Liver (tissue), 9 donors: Measurements from ENCODE around the gene FZD4. TPM values are rescaled to one million over a fixed set of nuclear protein-coding genes. Genes with fewer than 3 reads are reported as not detected.

ENCODE experiments used
- DNase-seq: peaks from one replicate; pipeline ENCODE4 v3.0.0-alpha.2; 2017; ENCODE audit warnings: low spot score
- H3K27ac ChIP-seq, 2 donors: one replicate each; pipeline ENCODE4 v1.7.0; 2013; ENCODE audit warnings: inconsistent platforms in 2 of 2, low read length in 2 of 2, control low read depth in 1 of 2, low read depth in 1 of 2, mild to moderate bottlenecking in 1 of 2
- H3K27me3 ChIP-seq, 4 donors: one replicate each; pipeline versions ENCODE4 v1.6.1 to v1.7.0; 2013; ENCODE audit warnings: low read length in 3 of 4, inconsistent platforms in 1 of 4, mild to moderate bottlenecking in 1 of 4, moderate library complexity in 1 of 4; ENCODE audit not compliant: control insufficient read depth in 4 of 4, insufficient read depth in 4 of 4
- H3K36me3 ChIP-seq, 4 donors: one replicate each; pipeline versions ENCODE4 v1.6.1 to v1.7.0; 2013; ENCODE audit warnings: low read length in 3 of 4, mild to moderate bottlenecking in 3 of 4, low read depth in 1 of 4, moderate library complexity in 1 of 4; ENCODE audit not compliant: control insufficient read depth in 4 of 4, insufficient read depth in 3 of 4
- H3K4me1 ChIP-seq, 4 donors: one replicate each; pipeline versions ENCODE4 v1.6.1 to v1.7.0; 2013; ENCODE audit warnings: low read length in 3 of 4, mild to moderate bottlenecking in 3 of 4, moderate library complexity in 1 of 4; ENCODE audit not compliant: control insufficient read depth in 4 of 4, insufficient read depth in 4 of 4
- H3K4me3 ChIP-seq, 3 donors: one replicate each; pipeline versions ENCODE4 v1.6.1 to v1.7.0; 2013; ENCODE audit warnings: low read length in 3 of 3, control low read depth in 1 of 3, low read depth in 1 of 3, mild to moderate bottlenecking in 1 of 3
- H3K9ac ChIP-seq, 2 donors: one replicate each; pipeline ENCODE4 v1.7.0; 2013; ENCODE audit warnings: low read length in 2 of 2, mild to moderate bottlenecking in 2 of 2, moderate library complexity in 2 of 2, control low read depth in 1 of 2, low read depth in 1 of 2
- H3K9me3 ChIP-seq, 4 donors: one replicate each; pipeline versions ENCODE4 v1.6.1 to v1.7.0; 2013; ENCODE audit warnings: low read length in 3 of 4; ENCODE audit not compliant: control insufficient read depth in 4 of 4
- EGR1 ChIP-seq, 2 donors: IDR thresholded peaks; 2 replicates each; pipeline ENCODE4 v1.6.1; 2016 to 2018; ENCODE audit warnings: antibody characterized with exemption in 2 of 2, low read depth in 2 of 2
- FOXA1 ChIP-seq: IDR thresholded peaks from 2 replicates; pipeline ENCODE4 v1.6.1; 2016; ENCODE audit warnings: antibody characterized with exemption
- FOXA2 ChIP-seq: IDR thresholded peaks from 2 replicates; pipeline ENCODE4 v1.6.1; 2016; ENCODE audit warnings: antibody characterized with exemption
- GABPA ChIP-seq, 2 donors: IDR thresholded peaks in 1 of 2; conservative IDR thresholded peaks in 1 of 2; 2 replicates each; pipeline ENCODE4 v1.6.1; 2016; ENCODE audit warnings: antibody characterized with exemption in 2 of 2, mild to moderate bottlenecking in 1 of 2, moderate library complexity in 1 of 2
- HNF4A ChIP-seq, 2 donors: conservative IDR thresholded peaks; 2 replicates each; pipeline ENCODE4 v1.6.1; 2016; ENCODE audit warnings: antibody characterized with exemption in 2 of 2, mild to moderate bottlenecking in 2 of 2
- HNF4G ChIP-seq: IDR thresholded peaks from 2 replicates; pipeline ENCODE4 v1.6.1; 2016; ENCODE audit warnings: antibody characterized with exemption
- SP1 ChIP-seq: IDR thresholded peaks from 2 replicates; pipeline ENCODE4 v1.6.1; 2018; ENCODE audit warnings: antibody characterized with exemption, mild to moderate bottlenecking
- TAF1 ChIP-seq: conservative IDR thresholded peaks from 2 replicates; pipeline ENCODE4 v1.6.1; 2016; ENCODE audit warnings: antibody characterized with exemption, mild to moderate bottlenecking
- YY1 ChIP-seq: IDR thresholded peaks from 2 replicates; pipeline ENCODE4 v1.6.1; 2016; ENCODE audit warnings: antibody characterized with exemption, mild to moderate bottlenecking
- WGBS: extraction: QIAGEN DNeasy Blood & Tissue Kit; methylation state at CpG from one replicate; pipeline ENCODE4 v1.1.7; 2013; 5-methylcytosine and 5-hydroxymethylcytosine counted together
- polyA plus RNA-seq, 2 donors: library from polyadenylated mRNA; stranded (reverse) in 1 of 2; unstranded in 1 of 2; fragments of 200-250 nt in 1 of 2; fragments of >200 nt in 1 of 2; fragmentation: Nextera tagmentation in 1 of 2; extraction: Ambion mirVana in 1 of 2; gene quantifications; one replicate each; pipeline versions ENCODE4 v1.2.1 to v1.2.3, GENCODE V29; 2013 to 2015
- total RNA-seq, 2 donors: library from RNA; depleted of rRNA; stranded (reverse); fragments of >200 nt; gene quantifications; one replicate each; pipeline ENCODE4 v1.2.3, GENCODE V29; 2014
- TF ChIP-seq, protein P1 (sequence below): fragments of 150-350 bp; IDR thresholded peaks from 2 replicates; pipeline ENCODE4 v1.5.1; 2017; ENCODE audit warnings: improper control_type of control experiment, low read depth, low read length; ENCODE audit not compliant: missing input control
- TF ChIP-seq, protein P2 (sequence below): IDR thresholded peaks from 2 replicates; pipeline ENCODE4 v1.6.1; 2016; ENCODE audit warnings: antibody characterized with exemption
- TF ChIP-seq, protein P3 (sequence below): IDR thresholded peaks from 2 replicates; pipeline ENCODE4 v1.6.1; 2016; ENCODE audit warnings: antibody characterized with exemption
- TF ChIP-seq, protein P4 (sequence below): IDR thresholded peaks from 2 replicates; pipeline ENCODE4 v1.6.1; 2016; ENCODE audit warnings: antibody characterized with exemption, mild to moderate bottlenecking
- TF ChIP-seq, protein P5 (sequence below): IDR thresholded peaks from 2 replicates; pipeline ENCODE4 v1.6.1; 2016; ENCODE audit warnings: antibody characterized with exemption
- donor health status: healthy.
- donor health status: healthy.
- donor health status: healthy.
- donor health status: healthy.
- donor health status: healthy.

FZD4 gene
- total and polyA plus RNA-seq, 4 donors = 4.9 to 23.7 (median 8.2) TPM

DNA sequence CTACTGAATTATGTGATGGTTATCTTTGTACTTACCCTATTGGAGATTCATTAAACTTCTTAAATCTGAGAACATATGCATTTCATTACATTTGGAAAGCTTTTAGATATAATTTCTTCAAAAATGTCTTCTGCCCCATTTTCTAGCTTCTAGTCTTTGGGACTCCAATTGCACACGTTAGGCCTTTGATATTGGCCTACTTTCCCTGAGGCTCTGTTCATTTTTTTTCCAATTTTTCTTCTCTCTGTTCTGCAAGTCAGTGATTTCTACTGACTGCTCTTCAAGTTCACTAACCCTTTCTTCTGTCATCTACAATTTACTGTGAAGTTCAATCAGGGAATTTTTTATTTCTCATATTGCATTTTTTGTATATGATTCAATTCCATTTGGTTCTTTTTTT, 43.0 kb downstream of the FZD4 start (continued):
- TF ChIP-seq, protein P1, sequence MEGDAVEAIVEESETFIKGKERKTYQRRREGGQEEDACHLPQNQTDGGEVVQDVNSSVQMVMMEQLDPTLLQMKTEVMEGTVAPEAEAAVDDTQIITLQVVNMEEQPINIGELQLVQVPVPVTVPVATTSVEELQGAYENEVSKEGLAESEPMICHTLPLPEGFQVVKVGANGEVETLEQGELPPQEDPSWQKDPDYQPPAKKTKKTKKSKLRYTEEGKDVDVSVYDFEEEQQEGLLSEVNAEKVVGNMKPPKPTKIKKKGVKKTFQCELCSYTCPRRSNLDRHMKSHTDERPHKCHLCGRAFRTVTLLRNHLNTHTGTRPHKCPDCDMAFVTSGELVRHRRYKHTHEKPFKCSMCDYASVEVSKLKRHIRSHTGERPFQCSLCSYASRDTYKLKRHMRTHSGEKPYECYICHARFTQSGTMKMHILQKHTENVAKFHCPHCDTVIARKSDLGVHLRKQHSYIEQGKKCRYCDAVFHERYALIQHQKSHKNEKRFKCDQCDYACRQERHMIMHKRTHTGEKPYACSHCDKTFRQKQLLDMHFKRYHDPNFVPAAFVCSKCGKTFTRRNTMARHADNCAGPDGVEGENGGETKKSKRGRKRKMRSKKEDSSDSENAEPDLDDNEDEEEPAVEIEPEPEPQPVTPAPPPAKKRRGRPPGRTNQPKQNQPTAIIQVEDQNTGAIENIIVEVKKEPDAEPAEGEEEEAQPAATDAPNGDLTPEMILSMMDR = no peak
- TF ChIP-seq, protein P2, sequence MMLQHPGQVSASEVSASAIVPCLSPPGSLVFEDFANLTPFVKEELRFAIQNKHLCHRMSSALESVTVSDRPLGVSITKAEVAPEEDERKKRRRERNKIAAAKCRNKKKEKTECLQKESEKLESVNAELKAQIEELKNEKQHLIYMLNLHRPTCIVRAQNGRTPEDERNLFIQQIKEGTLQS = no peak
- TF ChIP-seq FOXA2 = no peak
- TF ChIP-seq HNF4A (conservative IDR thresholded peaks at IDR 0.05) = no peak
- no peak for TF ChIP-seq YY1
- no peak for TF ChIP-seq EGR1 (IDR thresholded peaks at IDR 0.05; ENCODE audit: low read depth in 2 of 2)
- no peak for TF ChIP-seq TAF1
- TF ChIP-seq FOXA1 = no peak
- no peak for TF ChIP-seq HNF4G

DNA sequence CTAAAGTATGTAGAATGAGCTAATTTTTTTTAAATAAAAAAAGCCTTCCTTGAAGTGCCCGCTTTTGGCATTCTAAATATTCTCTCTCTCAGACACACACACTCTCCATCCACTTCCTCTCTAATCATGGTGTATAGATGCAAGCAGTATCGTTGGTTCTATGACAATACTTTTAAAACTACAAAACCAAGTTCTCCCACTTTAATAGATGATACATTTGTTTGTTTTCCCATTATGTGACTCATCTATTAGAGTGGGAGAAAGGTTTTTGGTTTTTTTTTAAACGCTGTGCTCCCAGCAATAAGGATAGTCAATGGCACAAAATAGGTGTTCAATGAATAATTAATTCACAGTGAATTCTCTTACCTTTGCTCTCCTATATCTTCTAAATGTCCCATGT, 44.6 kb downstream of the FZD4 start:
- WGBS = 92% methylated on average over 3 of the region's 3 CpGs

DNA sequence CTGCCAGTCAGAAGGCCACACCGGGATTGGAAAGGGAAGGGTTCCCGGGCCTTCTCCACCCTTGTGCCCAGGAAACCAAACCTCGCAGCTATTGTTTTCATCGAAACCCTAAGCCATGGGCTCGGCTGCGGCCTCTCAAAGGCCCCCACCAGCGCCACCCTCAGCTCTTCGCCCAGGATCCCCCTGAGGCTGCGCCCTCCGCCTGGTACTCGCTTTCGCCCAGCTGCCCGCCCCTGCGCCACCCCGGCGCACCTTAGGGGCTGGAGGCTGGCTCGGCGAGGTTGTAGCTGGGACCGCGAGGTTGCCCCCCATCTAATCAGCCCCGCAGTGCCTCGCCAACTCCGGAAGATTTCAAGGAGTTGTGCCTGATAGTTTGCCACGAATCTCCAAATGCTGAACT, 49.0 kb downstream of the FZD4 start:
- 91% methylated on average over 24 of the region's 24 CpGs for WGBS
- no peak overlapping the region for H3K9ac ChIP-seq
- no peaks in the 10 kb centered on the region for H3K9me3 ChIP-seq
- no peaks in the 10 kb centered on the region for H3K36me3 ChIP-seq
- no peaks in the 10 kb centered on the region for H3K27me3 ChIP-seq
- no peaks in the 10 kb centered on the region for H3K4me1 ChIP-seq
- DNase-seq = no peak
- H3K27ac ChIP-seq = no peak overlapping the region
- no peak overlapping the region for H3K4me3 ChIP-seq
- TF ChIP-seq GABPA (IDR thresholded peaks at IDR 0.05 in 1 of 2, conservative IDR thresholded peaks at IDR 0.05 in 1 of 2) (no peak), FOXA2 (no peak), TAF1 (no peak), SP1 (no peak), HNF4A (conservative IDR thresholded peaks at IDR 0.05) (no peak)
- TF ChIP-seq, protein P3, sequence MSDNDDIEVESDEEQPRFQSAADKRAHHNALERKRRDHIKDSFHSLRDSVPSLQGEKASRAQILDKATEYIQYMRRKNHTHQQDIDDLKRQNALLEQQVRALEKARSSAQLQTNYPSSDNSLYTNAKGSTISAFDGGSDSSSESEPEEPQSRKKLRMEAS = no peak
- TF ChIP-seq, protein P4, sequence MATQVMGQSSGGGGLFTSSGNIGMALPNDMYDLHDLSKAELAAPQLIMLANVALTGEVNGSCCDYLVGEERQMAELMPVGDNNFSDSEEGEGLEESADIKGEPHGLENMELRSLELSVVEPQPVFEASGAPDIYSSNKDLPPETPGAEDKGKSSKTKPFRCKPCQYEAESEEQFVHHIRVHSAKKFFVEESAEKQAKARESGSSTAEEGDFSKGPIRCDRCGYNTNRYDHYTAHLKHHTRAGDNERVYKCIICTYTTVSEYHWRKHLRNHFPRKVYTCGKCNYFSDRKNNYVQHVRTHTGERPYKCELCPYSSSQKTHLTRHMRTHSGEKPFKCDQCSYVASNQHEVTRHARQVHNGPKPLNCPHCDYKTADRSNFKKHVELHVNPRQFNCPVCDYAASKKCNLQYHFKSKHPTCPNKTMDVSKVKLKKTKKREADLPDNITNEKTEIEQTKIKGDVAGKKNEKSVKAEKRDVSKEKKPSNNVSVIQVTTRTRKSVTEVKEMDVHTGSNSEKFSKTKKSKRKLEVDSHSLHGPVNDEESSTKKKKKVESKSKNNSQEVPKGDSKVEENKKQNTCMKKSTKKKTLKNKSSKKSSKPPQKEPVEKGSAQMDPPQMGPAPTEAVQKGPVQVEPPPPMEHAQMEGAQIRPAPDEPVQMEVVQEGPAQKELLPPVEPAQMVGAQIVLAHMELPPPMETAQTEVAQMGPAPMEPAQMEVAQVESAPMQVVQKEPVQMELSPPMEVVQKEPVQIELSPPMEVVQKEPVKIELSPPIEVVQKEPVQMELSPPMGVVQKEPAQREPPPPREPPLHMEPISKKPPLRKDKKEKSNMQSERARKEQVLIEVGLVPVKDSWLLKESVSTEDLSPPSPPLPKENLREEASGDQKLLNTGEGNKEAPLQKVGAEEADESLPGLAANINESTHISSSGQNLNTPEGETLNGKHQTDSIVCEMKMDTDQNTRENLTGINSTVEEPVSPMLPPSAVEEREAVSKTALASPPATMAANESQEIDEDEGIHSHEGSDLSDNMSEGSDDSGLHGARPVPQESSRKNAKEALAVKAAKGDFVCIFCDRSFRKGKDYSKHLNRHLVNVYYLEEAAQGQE = no peak
- TF ChIP-seq, protein P5, sequence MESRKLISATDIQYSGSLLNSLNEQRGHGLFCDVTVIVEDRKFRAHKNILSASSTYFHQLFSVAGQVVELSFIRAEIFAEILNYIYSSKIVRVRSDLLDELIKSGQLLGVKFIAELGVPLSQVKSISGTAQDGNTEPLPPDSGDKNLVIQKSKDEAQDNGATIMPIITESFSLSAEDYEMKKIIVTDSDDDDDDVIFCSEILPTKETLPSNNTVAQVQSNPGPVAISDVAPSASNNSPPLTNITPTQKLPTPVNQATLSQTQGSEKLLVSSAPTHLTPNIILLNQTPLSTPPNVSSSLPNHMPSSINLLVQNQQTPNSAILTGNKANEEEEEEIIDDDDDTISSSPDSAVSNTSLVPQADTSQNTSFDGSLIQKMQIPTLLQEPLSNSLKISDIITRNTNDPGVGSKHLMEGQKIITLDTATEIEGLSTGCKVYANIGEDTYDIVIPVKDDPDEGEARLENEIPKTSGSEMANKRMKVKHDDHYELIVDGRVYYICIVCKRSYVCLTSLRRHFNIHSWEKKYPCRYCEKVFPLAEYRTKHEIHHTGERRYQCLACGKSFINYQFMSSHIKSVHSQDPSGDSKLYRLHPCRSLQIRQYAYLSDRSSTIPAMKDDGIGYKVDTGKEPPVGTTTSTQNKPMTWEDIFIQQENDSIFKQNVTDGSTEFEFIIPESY = no peak
- TF ChIP-seq, protein P1 = no peak

More for the DNA sequence above, 44.6 kb downstream of the FZD4 start:
- H3K27me3 ChIP-seq = no peaks in the 10 kb centered on the region
- TF ChIP-seq FOXA1 (no peak), YY1 (no peak), FOXA2 (no peak)
- TF ChIP-seq, protein P1 = no peak
- TF ChIP-seq, protein P3 = no peak
- H3K9me3 ChIP-seq = no peaks in the 10 kb centered on the region
- no peaks in the 10 kb centered on the region for H3K4me1 ChIP-seq
- H3K36me3 ChIP-seq = no peaks in the 10 kb centered on the region
- no peak overlapping the region for H3K27ac ChIP-seq
- no peak overlapping the region for H3K4me3 ChIP-seq
- DNase-seq = no peak
- no peak overlapping the region for H3K9ac ChIP-seq
